OCI-LY3 (cell line): Measurements from ENCODE around the gene COQ9.

Experiments used
- H2AFZ ChIP-seq: fragments of 200-600, 300-600 bp; shearing (Covaris generic); 2 replicates; pipeline ENCODE4 v1.6.0; 2014; ENCODE audit warnings: antibody characterized with exemption, low read depth, low read length
- H3K27ac ChIP-seq: fragments of 200-600, 300-600 bp; sonication (generic); 2 replicates; pipeline ENCODE4 v1.5.1; 2014; ENCODE audit warnings: mild to moderate bottlenecking, low read length, moderate library complexity, mixed read lengths
- H3K27me3 ChIP-seq: fragments of 200-600, 300-600 bp; sonication (generic); 2 replicates; pipeline ENCODE4 v1.6.1; 2014; ENCODE audit warnings: low read depth, low read length, mixed read lengths
- H3K36me3 ChIP-seq: fragments of 200-600, 300-600 bp; sonication (generic); replicated peaks from 2 replicates; pipeline ENCODE3; 2014; ENCODE audit warnings: low read depth, low read length, mixed read lengths
- H3K4me1 ChIP-seq: fragments of 300-600, 200-600 bp; sonication (generic); 2 replicates; pipeline ENCODE4 v1.6.1; 2014; ENCODE audit warnings: low read length, mixed read lengths
- H3K4me2 ChIP-seq: fragments of 200-600, 300-600 bp; sonication (generic); 2 replicates; pipeline ENCODE4 v1.6.1; 2014; ENCODE audit warnings: low read length, mixed read lengths
- H3K4me3 ChIP-seq: fragments of 300-600, 200-600 bp; sonication (generic); 2 replicates; pipeline ENCODE4 v1.5.1; 2014; ENCODE audit warnings: antibody characterized with exemption, mild to moderate bottlenecking, low read length, moderate library complexity
- H3K79me2 ChIP-seq: fragments of 300-600, 200-600 bp; shearing (Covaris generic); 2 replicates; pipeline ENCODE4 v1.6.1; 2014; ENCODE audit warnings: mild to moderate bottlenecking, low read length, mixed read lengths
- H3K9ac ChIP-seq: fragments of 300-600, 200-600 bp; shearing (Covaris generic); 2 replicates; pipeline ENCODE4 v1.6.0; 2014; ENCODE audit warnings: mild to moderate bottlenecking, low read length, moderate library complexity
- H3K9me3 ChIP-seq: fragments of 200-600, 300-600 bp; shearing (Covaris generic); 2 replicates; pipeline ENCODE4 v1.6.1; 2014; ENCODE audit warnings: low read length, mixed read lengths; ENCODE audit not compliant: insufficient read depth
- H4K20me1 ChIP-seq: fragments of 200-600, 300-600 bp; sonication (generic); 2 replicates; pipeline ENCODE4 v1.6.1; 2016; ENCODE audit warnings: low read length, mixed read lengths; ENCODE audit not compliant: insufficient read depth
- EZH2phosphoT487 ChIP-seq: fragments of 200-600 bp; shearing (Covaris generic); IDR thresholded peaks from 2 replicates; pipeline ENCODE4 v1.6.1; 2018; ENCODE audit warnings: antibody characterized with exemption, mixed run types, low read depth
- TF ChIP-seq, protein P1 (sequence below): fragments of 200-600, 300-600 bp; sonication (generic); IDR thresholded peaks from 2 replicates; pipeline ENCODE4 v1.5.1; 2014; ENCODE audit warnings: antibody characterized with exemption, low read length, low read depth

Gene COQ9

DNA sequence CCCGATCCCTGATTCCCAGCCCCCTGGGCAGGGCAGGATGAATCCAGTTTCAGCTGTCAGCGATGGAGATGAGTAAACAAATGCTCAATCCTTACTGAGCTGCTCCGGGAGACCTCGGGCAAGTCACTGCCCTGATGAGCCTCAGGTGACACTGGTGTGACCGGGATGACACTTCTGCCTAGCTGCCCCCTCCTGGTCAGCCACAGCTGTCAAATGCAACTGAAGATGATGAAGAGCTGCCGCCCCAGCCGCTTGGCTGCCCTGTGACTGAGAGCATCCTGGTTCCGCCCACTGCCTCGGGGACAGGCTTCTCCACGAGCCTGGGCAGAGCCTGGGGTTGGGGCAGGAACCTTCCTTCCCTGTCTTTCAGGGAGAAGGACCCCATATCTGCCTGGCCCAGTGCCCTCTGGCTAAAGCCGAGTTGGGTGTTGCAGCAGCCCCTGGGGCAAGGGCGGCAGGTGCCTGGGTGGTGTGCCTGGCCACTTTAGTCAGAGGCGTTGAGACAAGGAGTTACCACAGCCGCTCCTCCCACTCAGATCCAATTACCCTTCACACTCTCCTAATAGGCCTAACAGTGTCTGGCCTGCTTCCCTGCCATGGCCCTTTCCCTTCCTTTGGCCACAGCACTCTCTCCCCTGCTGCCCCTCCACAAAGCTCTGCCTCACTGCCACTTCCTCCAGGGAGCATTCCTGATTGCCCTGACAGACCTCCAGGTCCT lies 37.2 kb upstream of the COQ9 start:
- Histone ChIP-seq H3K36me3 (no peaks in the 10 kb centered on the region), H2AFZ (no peak overlapping the region), H4K20me1 (no peaks in the 10 kb centered on the region), H3K4me3 (no peak overlapping the region), H3K79me2 (no peaks in the 10 kb centered on the region), H3K9me3 (no peaks in the 10 kb centered on the region), H3K4me1 (peaks cover 83% of the 10 kb centered on the region), H3K4me2 (peak overlapping the region; percentile 61), H3K27me3 (no peaks in the 10 kb centered on the region), H3K27ac (peak overlapping the region; percentile 88), H3K9ac (peak overlapping the region; percentile 73; the same call in 1 of the 2 replicates)
- TF ChIP-seq EZH2phosphoT487: no peak
- TF ChIP-seq, protein P1, sequence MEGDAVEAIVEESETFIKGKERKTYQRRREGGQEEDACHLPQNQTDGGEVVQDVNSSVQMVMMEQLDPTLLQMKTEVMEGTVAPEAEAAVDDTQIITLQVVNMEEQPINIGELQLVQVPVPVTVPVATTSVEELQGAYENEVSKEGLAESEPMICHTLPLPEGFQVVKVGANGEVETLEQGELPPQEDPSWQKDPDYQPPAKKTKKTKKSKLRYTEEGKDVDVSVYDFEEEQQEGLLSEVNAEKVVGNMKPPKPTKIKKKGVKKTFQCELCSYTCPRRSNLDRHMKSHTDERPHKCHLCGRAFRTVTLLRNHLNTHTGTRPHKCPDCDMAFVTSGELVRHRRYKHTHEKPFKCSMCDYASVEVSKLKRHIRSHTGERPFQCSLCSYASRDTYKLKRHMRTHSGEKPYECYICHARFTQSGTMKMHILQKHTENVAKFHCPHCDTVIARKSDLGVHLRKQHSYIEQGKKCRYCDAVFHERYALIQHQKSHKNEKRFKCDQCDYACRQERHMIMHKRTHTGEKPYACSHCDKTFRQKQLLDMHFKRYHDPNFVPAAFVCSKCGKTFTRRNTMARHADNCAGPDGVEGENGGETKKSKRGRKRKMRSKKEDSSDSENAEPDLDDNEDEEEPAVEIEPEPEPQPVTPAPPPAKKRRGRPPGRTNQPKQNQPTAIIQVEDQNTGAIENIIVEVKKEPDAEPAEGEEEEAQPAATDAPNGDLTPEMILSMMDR: peak; percentile 14

DNA sequence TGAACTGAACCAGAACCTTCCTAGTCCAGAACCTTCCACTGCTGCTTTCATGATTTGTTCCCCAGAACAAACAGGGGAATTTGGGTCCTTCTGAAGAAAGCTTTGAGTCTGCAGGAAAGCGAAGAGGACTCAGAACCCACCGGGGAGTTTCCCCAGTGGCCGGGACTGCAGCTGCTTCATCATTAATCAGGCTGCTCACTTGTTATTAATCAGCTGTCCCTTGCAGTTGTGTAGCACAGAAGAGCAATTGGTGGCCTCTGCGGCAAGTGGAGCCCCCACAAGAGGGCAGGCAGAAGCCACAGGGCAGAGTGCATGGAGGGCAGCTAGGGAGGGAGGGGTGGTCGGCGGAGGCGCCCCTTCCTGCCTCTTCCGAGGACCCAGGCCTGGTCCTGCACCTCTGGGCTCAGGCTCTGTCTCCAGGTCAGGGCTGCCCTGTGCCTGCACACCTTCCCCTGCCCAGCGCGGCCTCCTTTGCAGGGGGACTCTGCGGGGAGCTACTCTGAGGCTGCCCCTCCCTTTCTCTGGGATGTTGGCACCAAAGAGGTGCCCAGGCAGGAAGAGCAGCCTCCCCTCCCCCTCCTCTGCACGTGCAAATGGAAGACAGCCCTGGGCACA lies 35.8 kb upstream of the COQ9 start:
- peaks cover 87% of the 10 kb centered on the region for H3K4me1 ChIP-seq
- peak overlapping the region; percentile 73 for H3K9ac ChIP-seq
- H3K79me2 ChIP-seq: no peaks in the 10 kb centered on the region
- H3K27me3 ChIP-seq: no peaks in the 10 kb centered on the region
- TF ChIP-seq EZH2phosphoT487: no peak
- TF ChIP-seq, protein P1: peak; percentile 30
- no peaks in the 10 kb centered on the region for H3K36me3 ChIP-seq
- H3K4me3 ChIP-seq: peak overlapping the region; percentile 56
- no peak overlapping the region for H2AFZ ChIP-seq
- no peaks in the 10 kb centered on the region for H4K20me1 ChIP-seq
- peak overlapping the region; percentile 88 for H3K27ac ChIP-seq
- H3K9me3 ChIP-seq: no peaks in the 10 kb centered on the region
- peak overlapping the region; percentile 61 for H3K4me2 ChIP-seq

DNA sequence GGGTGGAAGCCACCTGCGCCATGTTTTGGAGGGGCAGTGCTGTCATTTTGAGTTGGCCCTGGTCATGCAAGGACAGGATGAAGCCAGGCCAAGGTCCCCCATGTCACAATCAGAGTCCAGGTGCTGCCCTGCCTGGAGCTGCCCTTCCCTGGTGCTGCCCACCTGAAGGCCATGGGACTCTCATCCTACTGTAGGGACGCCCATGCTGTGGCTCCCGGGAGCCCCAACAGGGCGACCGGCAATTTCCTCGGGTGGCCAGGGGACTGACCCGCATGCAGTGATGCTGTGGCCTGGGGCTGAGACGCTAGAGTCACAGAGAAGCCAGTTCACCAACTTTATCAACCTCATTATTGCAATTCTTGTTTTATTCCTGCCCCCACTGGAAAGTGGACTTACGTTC lies 34.7 kb upstream of the COQ9 start:
- Histone ChIP-seq H3K4me1 (peaks cover 84% of the 10 kb centered on the region), H3K4me3 (peak overlapping the region; percentile 56), H4K20me1 (no peaks in the 10 kb centered on the region), H3K79me2 (no peaks in the 10 kb centered on the region), H2AFZ (no peak overlapping the region), H3K4me2 (peak overlapping the region; percentile 61), H3K36me3 (no peaks in the 10 kb centered on the region), H3K9ac (peak overlapping the region; percentile 73), H3K27ac (peak overlapping the region; percentile 88), H3K9me3 (no peaks in the 10 kb centered on the region), H3K27me3 (no peaks in the 10 kb centered on the region)
- no peak for TF ChIP-seq EZH2phosphoT487
- TF ChIP-seq, protein P1: no peak

DNA sequence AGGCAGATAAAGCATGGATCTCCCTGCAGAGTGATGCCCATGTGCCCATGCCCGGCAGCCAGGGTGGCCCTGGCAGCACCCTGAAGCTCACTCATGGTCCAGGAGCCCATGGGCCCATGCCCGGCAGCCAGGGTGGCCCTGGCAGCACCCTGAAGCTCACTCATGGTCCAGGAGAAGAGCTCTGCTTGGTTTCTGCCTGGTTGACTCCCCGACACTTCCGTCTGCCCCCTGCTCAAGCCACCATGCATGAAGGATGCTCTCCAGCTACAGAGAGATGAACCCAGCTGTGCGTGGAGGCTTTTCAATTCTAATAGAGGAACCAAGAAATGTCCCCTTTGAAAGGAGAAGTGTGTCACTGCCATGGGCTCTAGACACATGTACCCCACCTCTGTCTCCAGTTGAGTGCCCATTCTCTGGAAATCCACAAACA lies 34.0 kb upstream of the COQ9 start:
- Histone ChIP-seq H3K79me2 (no peaks in the 10 kb centered on the region), H3K9me3 (no peaks in the 10 kb centered on the region), H4K20me1 (no peaks in the 10 kb centered on the region), H2AFZ (no peak overlapping the region), H3K4me1 (peaks cover 89% of the 10 kb centered on the region), H3K9ac (peak overlapping the region; percentile 73), H3K36me3 (no peaks in the 10 kb centered on the region), H3K4me3 (peak overlapping the region; percentile 56), H3K4me2 (peak overlapping the region; percentile 61), H3K27me3 (no peaks in the 10 kb centered on the region), H3K27ac (peak overlapping the region; percentile 88)
- TF ChIP-seq EZH2phosphoT487: no peak
- TF ChIP-seq, protein P1: no peak
